NCI-H2107 treated with DMSO at 0.1 percent for 48 hours (cell line): ENCODE data around the gene FBLN2.
"Not testable (repeated sequence)": the region's sequence is repeated elsewhere in the genome, so short reads cannot be mapped to it uniquely, and the experiment has no call there.

Experiments
- DNase-seq: peaks from one replicate; lab custom pipeline; 2025; ENCODE audit not compliant: unreplicated experiment; lab: John Stamatoyannopoulos, UW

The FBLN2 gene

GRCh38 chr3:13547591-13548371, 1.1 kb upstream of the FBLN2 start:
- no peak for DNase-seq

DNA sequence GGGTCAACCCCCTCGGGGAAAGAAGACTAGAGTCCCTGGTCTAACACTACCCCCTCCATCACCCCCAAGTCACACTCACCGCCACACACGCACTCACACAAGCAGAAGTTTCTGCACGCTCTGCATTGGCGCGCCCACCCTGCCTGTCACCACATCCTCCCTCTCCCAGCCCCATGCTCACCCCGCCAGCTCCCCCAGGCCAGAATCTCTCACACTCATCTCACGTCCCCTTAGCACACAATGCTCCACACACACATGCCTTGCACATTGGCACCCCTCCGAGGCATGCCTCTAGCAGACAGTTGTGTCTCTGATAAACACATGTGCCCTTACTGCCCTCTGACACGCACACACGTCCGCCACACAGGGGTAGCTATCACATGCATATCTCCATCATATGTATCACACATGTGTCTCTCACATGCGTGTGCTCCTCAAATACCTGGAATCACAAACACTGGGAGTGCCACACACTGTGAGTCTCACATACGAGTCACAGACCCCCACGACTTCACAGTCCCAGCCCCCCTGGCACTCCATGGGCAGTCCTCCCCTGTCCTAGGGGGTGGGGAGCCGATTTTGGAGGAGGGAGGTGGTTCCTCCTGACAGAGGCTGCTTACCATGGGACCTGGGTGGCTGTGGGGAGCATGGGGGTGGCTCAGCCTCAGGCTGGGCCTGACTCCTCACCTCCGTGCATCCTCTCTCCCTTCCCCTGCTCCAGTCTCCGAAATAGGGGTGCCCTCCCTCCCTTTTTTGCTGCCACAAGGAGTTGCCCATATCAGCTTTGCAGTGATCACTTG, 898 bp downstream of the FBLN2 start:
- no peak for DNase-seq

GRCh38 chr3:13550423-13550690, 1.4 kb downstream of the FBLN2 start:
- no peak for DNase-seq

DNA sequence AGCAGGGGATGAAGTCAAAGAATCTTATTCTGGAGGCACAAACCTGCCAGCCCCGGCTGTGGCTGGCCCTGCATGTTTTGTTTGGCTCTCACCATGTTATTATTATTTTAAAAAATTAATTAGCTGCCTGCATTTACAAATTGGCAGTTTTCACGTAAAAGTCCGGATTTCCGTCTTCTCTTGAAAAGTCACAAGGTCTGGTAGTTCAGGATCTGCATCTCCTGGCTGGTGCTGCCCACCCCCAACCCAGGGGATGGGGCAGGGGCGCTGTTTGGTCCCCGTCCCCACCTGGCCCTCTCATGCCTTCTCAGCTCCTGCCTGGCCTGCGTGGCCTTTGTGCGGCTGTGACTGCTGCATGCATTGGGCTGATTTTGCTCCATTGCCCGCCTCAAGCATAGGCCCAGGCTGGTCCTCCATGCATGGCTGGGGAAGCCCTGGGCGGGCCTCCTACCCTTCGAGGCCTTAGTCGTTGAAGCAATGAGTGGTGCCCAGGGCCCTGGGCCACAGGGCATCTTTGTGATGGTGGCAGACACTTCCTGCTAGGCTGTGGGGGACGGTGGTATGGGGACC, 2.0 kb downstream of the FBLN2 start:
- no peak for DNase-seq

GRCh38 chr3:13552857-13553652, 4.1 kb downstream of the FBLN2 start:
- no peak for DNase-seq

- DNase-seq: no peak
Observed at GRCh38 chr3:13553686-13554085, 4.8 kb downstream of the FBLN2 start.

DNA sequence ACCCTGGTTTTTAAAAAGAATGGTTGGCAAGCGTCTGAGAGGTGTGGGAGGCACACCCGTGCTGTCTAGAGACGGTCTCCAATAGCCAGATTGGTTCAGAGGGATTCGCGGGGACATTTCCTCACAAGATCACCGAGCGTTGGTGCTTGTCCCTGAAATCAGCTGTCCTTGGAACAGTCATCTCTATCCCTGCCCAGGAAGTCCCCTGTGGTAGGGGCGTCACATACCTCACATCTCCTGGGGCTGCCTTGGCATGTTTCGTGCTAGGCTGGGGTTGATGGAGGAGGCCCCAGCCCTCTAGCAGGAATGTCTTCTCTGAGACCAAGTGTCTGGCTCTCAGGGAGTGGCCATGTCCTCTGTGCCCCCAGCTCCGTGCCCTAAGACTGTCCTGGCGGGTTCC, 6.8 kb downstream of the FBLN2 start:
- no peak for DNase-seq

DNA sequence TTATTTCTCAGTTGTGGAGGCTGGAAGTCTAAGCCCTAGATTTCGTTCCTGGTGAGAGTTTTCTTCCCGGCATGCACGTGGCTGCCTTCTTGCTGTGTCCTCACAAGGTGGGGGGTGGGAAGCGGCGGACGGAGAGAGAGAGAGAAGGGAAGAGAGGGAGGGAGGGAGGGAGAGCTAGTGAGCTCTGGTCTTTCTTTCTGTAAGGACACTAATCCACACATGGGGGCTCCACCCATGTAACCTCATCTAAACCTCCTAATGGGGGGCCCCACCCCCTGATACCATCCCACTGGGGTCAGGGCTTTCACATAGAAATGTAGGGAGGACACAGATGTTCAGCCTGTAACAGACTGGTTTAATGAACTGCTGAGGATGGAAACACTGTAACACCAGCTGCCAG, 7.3 kb downstream of the FBLN2 start:
- no peak for DNase-seq

DNA sequence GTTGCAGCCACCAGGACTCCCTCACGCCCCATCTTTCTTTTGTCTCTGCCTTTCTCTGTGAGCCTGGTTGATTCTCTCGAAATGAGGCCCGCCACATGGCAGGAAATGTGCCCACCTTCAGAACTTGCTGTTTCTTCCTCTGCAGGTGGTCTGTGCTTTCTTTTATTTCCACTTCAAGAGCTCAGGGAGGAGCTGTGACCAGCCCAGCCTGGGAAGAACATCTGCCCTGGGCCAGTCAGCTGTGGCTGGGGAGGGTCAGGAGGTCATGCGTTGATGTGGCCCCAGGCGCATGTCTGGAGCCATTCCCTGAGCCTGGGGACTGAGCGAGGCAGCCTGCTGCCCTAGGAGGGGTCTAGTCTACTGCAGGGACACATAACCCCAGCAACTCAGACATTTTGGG, 8.0 kb downstream of the FBLN2 start:
- no peak for DNase-seq

GRCh38 chr3:13557417-13557816, 8.5 kb downstream of the FBLN2 start:
- DNase-seq: no peak

DNA sequence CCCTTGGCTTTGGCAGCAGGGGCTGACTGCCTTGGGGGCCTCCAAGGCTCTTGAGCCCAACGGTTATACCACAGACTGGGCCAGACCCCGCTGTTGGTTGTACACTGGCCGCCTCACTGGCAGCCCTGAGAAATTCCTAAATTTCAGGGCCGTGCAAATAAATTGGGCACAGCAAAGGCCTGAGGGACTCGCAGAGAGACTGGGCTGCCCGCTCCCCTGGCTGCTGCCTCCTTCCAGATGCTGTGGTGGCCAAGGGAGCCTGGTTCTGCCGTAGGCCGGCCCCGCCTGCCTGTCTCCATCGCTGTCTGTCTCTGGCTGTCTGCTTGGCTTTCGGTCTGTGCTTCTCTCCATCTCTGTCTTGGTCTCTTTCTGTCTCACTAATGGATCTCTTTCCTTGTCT, 9.0 kb downstream of the FBLN2 start:
- no peak for DNase-seq

DNA sequence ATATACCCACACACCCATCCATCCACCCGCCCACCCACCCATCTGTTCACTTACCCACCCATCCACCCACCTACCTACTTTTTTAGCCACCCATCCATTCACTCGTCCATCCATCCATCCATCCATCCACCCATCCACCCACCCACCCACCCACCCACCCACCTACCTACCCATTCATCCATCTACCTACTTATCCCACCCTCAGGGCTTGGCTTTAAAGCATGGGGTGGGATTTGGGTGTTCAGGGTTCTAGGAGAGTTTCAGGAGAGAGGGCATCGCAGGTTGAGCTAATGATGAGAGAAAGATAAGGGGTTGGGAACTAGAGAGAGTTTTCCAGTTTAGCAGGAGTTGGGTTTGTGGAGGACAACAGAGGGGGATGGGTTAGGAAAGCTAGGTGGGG, 9.7 kb downstream of the FBLN2 start:
- no peak for DNase-seq

DNA sequence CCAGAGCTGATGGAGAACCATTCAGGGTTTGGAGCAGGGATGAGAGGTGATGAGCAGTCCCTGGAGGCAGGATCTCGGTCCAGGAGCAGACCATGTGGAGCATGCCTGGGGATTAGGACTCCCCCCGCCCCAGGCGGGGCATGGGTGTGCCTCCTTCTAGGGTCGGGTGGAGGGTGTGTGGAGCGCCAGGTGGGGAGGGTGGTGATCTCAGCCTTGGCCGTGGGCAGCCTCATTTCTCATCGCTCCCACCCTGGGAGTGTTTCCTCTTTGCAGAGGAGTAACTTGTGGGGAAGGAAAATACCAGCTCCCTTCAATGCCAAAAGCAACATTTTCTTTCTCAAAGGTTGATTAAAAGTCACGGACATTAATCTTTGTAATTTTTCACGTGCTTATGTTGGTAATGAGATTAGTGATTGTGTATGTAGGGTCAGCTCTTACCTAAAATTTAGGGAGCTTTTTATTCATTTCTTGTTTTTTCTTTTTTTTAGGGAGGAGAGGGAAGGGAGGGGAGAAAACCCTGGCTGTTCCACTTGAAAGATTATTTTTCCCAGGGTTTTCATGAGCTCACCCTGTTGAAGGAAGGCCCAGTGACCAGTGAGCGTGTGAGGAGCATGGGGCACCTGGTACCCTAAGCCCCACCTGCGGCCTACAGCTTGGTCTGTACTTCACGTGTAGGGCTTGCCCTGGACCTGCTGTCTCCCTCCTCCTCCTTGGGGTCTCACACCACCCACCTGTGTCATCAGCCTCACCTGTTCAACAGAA, 11.0 kb downstream of the FBLN2 start:
- DNase-seq: no peak

GRCh38 chr3:13561376-13561775, 12.5 kb downstream of the FBLN2 start:
- DNase-seq: no peak

DNA sequence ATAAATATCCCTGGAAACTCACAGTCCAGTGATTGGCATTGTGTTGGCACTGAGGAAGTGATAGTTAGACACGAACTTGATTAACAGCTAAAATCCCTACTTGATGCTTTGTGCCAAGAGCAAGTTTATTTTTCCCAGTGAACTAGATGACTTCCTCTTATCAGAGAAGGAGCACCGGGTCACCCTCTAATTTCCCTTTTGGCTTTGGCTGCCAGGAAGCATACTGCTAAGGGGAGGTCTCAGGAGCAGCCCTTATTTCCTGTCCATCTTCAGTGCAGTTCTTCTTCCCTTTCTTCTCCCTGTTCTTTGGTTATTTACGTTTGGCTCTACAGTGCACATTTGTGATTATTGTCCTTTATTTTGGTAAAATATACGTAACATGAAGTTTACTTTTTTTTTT, 13.0 kb downstream of the FBLN2 start:
- no peak for DNase-seq

DNA sequence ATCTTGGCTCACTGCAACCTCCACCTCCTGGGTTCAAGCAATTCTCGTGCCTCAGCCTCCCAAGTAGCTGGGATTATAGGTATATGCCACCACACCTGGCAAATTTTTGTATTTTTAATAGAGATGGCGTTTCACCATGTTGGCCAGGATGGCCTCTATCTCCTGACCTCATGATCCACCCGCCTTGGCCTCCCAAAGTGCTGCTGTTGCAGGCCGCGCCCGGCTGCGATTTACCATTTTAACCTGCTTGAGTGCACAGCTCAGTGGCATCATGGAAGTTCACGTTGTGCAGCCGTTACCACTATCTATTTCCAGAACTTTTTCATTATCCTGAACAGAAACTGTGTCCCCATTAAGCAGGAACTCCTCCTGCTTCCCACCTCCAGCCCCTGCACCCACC, 13.5 kb downstream of the FBLN2 start:
- not testable (repeated sequence) for DNase-seq

GRCh38 chr3:13563321-13563720, 14.4 kb downstream of the FBLN2 start:
- DNase-seq: no peak

GRCh38 chr3:13563911-13564310, 15.0 kb downstream of the FBLN2 start:
- DNase-seq: no peak

DNA sequence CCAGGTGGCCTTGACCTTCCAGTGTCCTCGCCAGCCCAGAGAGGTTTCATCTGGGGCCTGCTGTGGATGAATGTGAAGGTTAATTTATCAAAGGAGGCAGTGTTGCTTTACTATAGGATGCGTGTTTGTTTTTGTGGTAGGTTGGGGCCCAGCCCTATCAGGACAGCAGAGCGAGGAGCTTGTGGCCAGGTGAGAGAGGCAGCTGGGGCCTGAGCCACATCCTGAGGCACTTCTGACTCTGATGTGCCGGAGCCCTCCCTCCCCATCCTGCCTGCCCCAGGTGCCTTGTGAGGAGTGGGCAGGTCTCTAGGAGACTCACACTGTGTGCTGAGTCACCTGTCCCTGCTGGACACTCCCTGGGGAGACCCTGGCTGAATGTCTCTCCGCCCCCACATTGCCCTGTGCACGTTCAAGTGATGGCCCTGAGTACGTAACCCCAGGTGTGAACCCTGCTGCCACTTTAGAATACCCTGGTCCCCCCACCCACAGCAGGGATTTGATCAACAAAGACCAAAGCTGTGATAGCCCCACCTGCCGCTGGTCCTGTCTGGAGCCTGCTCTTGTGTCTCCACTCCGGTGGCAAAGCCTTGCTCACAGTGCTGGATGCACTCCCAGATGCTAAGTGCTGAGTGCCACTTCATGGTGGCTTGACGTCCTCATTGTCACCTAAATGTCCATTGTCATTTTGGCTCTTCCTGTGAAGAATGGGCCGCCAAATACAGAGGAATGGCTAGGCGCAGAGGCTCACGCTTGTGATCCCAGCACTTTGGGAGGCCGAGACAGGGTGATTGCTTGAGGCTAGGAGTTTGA, 16.0 kb downstream of the FBLN2 start:
- peak; percentile 9 for DNase-seq
